GM12892 (cell line): Measurements from ENCODE around the gene TACC3.

Source experiments
- DNase-seq: peaks from one replicate; pipeline ENCODE4 v3.0.0; 2011; ENCODE audit not compliant: insufficient read length
- FAIRE-seq: peaks from 2 replicates; lab custom pipeline; 2011; peaks lifted over from hg19 to GRCh38; lab: Jason Lieb, UNC
- POLR2A ChIP-seq: IDR thresholded peaks from 2 replicates; pipeline ENCODE4 v1.6.1; 2011; ENCODE audit warnings: low read depth, low read length, control low read depth
- POLR2AphosphoS5 ChIP-seq: IDR thresholded peaks from 2 replicates; pipeline ENCODE4 v1.6.1; 2011; ENCODE audit warnings: low read depth, low read length, control low read depth
- TAF1 ChIP-seq: IDR thresholded peaks from 2 replicates; pipeline ENCODE4 v1.6.1; 2011; ENCODE audit warnings: low read depth, mild to moderate bottlenecking, control low read depth, low read length, borderline replicate concordance

TACC3 gene

GRCh38 chr4:1727117-1728031 lies 6.1 kb downstream of the TACC3 start:
- TF ChIP-seq TAF1 (no peak), POLR2AphosphoS5 (no peak), POLR2A (no peak)
- DNase-seq (no peak), FAIRE-seq (no peak)

GRCh38 chr4:1728061-1728980 lies 7.0 kb downstream of the TACC3 start:
- DNase-seq (no peak), FAIRE-seq (no peak)
- TF ChIP-seq POLR2A (no peak), POLR2AphosphoS5 (no peak), TAF1 (no peak)

GRCh38 chr4:1730532-1731135 lies 9.3 kb downstream of the TACC3 start:
- TF ChIP-seq POLR2AphosphoS5 (no peak), POLR2A (no peak), TAF1 (no peak)
- FAIRE-seq, result no peak
- no peak for DNase-seq

DNA sequence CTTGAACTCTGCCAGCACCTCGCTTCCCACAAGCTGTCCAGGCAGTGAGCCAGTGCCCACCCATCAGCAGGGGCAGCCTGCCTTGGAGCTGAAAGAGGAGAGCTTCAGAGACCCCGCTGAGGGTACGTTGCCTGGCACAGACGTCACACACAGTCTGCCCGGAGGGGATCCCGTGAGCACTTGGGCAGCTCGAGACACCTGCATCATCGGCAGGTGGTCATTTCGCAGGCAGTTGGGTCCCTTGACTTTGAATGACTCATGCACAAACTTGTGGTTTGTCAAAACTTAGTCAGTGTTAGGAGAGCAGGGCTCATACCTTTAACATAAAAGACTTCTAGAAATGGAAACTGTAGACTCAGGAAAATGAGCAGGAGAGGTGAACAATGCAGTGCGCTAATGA lies 9.9 kb downstream of the TACC3 start:
- TF ChIP-seq POLR2A (no peak), TAF1 (no peak), POLR2AphosphoS5 (no peak)
- FAIRE-seq, result no peak
- no peak for DNase-seq

DNA sequence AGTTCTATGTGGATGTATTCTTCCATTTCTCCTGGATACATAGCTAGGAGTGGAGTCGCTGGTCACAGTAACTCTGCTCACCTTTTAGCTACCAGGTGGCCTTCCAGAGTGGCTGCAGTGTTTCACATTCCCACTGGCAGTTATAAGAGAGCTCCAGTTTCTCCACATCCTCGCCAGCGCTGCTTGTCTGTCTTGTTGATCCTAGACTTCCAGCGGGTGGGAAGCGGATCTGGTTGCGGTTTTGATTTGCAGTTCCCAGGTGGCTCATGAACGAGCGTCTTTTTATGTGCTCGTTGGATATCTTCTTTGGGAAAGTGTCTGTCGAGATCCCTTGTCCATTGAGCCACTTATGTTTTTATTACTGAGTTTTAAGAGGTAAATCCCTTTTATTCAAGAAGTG lies 11.6 kb downstream of the TACC3 start:
- DNase-seq (no peak), FAIRE-seq (no peak)
- no peak; the same call in 1 of the 2 replicates for TF ChIP-seq POLR2AphosphoS5
- no peak for TF ChIP-seq TAF1
- TF ChIP-seq POLR2A, result no peak

DNA sequence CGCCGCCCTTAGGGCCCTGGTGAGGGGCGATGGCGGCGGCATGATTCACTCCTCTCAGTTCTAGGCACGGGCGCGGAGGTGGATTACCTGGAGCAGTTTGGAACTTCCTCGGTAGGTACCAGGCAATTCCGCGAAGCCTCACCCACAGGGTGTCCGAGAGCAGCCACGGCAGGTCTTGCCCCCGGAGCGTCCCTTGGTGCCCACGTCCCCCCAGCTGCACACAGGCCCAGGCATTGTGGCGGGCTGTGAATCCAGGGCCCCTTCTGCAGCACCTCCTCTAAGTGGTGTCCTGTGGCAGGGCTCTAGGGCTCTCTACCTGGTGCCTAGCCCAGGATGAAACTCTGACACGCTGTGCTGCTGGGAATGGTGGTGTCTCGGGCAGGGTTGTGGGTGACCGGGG lies 13.9 kb downstream of the TACC3 start:
- FAIRE-seq (no peak), DNase-seq (no peak)
- TF ChIP-seq TAF1, result no peak
- no peak for TF ChIP-seq POLR2A
- TF ChIP-seq POLR2AphosphoS5, result no peak

- no peak for TF ChIP-seq POLR2AphosphoS5
- TF ChIP-seq POLR2A, result no peak
- no peak for TF ChIP-seq TAF1
- no peak for DNase-seq
- no peak for FAIRE-seq
Observed at GRCh38 chr4:1736812-1737211, 15.5 kb downstream of the TACC3 start.

DNA sequence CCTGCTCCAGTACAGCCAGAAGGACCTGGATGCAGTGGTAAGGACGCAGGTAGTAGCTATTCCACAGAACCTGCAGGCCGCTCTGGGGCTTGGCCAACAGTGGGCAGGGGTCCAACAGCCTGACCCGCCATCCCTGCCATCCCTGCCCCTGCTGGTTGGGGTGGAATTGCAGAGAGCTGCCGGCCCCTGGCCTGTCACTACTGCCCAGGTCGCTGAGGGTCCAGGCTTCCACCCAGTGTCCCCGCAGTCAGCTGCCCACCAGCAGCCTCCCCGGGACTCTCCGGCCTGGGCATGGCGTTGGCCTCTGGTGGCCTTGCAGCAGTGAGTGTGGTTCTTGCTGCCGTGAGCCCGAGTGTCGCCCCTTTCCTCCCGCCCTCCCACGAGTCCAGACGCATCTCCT lies 16.3 kb downstream of the TACC3 start:
- TF ChIP-seq POLR2A (no peak), TAF1 (no peak), POLR2AphosphoS5 (no peak)
- no peak for DNase-seq
- no peak for FAIRE-seq

- DNase-seq, result no peak
- TF ChIP-seq POLR2AphosphoS5, result no peak
- TF ChIP-seq POLR2A, result no peak
- TF ChIP-seq TAF1, result no peak
- FAIRE-seq, result no peak
Observed at GRCh38 chr4:1738410-1738809, 17.1 kb downstream of the TACC3 start.

DNA sequence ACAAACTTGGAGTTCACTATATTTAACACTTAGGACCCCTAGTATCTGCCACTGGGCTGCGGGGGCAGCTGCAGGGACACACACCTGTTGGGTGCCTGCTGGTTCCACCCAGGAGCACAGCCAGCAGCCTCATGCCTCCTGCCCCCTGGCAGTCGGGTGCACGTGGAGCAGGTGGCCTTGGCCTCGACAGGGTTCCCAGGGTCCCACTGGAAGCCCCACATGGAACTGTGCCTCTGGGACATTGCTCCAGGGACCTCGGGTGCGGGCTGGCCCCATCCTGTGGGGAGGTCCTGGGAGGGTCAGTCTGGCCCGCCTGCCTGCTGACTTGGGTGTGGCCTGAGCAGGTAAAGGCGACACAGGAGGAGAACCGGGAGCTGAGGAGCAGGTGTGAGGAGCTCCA lies 18.0 kb downstream of the TACC3 start:
- FAIRE-seq, result no peak
- no peak for TF ChIP-seq POLR2A
- no peak for TF ChIP-seq POLR2AphosphoS5
- TF ChIP-seq TAF1, result no peak
- no peak for DNase-seq

DNA sequence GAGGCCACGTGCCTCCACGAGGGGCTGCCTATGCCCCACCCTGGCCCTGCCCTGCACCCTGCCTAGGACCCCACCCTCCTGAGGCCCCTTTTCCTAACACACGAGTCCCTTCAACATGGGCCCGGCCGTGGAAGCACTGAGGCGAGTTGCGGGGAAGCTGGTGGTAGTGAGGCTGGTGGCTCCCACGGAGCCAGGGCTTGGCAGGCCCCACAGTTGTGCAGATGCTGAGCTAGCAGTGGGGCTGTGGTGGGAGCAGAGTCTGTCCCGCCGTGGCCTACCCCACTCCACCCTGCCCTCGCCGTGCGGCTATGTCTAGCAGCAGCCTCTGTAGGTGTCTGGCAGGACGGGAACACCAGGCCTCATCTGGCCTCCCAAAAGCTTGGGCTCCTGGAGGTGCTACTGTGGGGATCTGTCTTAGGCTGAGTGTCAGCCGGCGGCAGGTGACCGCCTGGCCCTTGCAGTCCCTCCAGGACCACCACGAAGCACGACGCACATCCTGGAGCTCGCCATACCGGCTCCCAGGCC lies 18.8 kb downstream of the TACC3 start:
- FAIRE-seq, result no peak
- TF ChIP-seq TAF1, result no peak
- no peak for TF ChIP-seq POLR2AphosphoS5
- no peak for TF ChIP-seq POLR2A
- DNase-seq, result no peak
